DMS53 (cell line): ENCODE measurements around the gene HRH2.
"Not testable (repeated sequence)": the region's sequence is repeated elsewhere in the genome, so short reads cannot be mapped to it uniquely, and the experiment has no call there.

ENCODE experiments used
- DNase-seq: peaks from one replicate; lab custom pipeline; 2025; lab: John Stamatoyannopoulos, UW

HRH2 gene

GRCh38 chr5:175714479-175715085 lies 56.7 kb downstream of the HRH2 start:
- DNase-seq, result no peak

- DNase-seq, result no peak
Measured at GRCh38 chr5:175715627-175716522, 58.0 kb downstream of the HRH2 start.

GRCh38 chr5:175717837-175718236 lies 60.0 kb downstream of the HRH2 start:
- no peak for DNase-seq

- peak; percentile 84 for DNase-seq
Measured at GRCh38 chr5:175718401-175719108, 60.7 kb downstream of the HRH2 start.

GRCh38 chr5:175719109-175719432 lies 61.2 kb downstream of the HRH2 start:
- DNase-seq, result not testable (repeated sequence)

GRCh38 chr5:175724314-175725275 lies 66.7 kb downstream of the HRH2 start:
- no peak for DNase-seq

GRCh38 chr5:175728316-175728715 lies 70.4 kb downstream of the HRH2 start:
- DNase-seq, result no peak

- DNase-seq, result peak; percentile 85
Measured at GRCh38 chr5:175728885-175729828, 71.3 kb downstream of the HRH2 start.

GRCh38 chr5:175729829-175730277 lies 72.0 kb downstream of the HRH2 start:
- DNase-seq, result peak; percentile 95

GRCh38 chr5:175731172-175731571 lies 73.3 kb downstream of the HRH2 start:
- no peak for DNase-seq

GRCh38 chr5:175731756-175732465 lies 74.0 kb downstream of the HRH2 start:
- DNase-seq, result no peak

GRCh38 chr5:175733017-175733416 lies 75.1 kb downstream of the HRH2 start:
- no peak for DNase-seq

- DNase-seq, result no peak
Measured at GRCh38 chr5:175734016-175734415, 76.1 kb downstream of the HRH2 start.

GRCh38 chr5:175734501-175734900 lies 76.6 kb downstream of the HRH2 start:
- DNase-seq, result no peak

GRCh38 chr5:175735701-175736100 lies 77.8 kb downstream of the HRH2 start:
- DNase-seq, result no peak

- no peak for DNase-seq
Measured at GRCh38 chr5:175736652-175737051, 78.8 kb downstream of the HRH2 start.

GRCh38 chr5:175737481-175737880 lies 79.6 kb downstream of the HRH2 start:
- DNase-seq, result no peak

- DNase-seq, result no peak
Measured at GRCh38 chr5:175738126-175738525, 80.3 kb downstream of the HRH2 start.

- DNase-seq, result no peak
Measured at GRCh38 chr5:175738602-175739133, 80.8 kb downstream of the HRH2 start.

GRCh38 chr5:175740014-175740413 lies 82.1 kb downstream of the HRH2 start:
- no peak for DNase-seq
